Measurements from ENCODE around the gene A2M. TPM values are rescaled to one million over a fixed set of nuclear protein-coding genes. Genes with fewer than 3 reads are reported as not detected.
"Not testable (repeated sequence)": the region's sequence is repeated elsewhere in the genome, so short reads cannot be mapped to it uniquely, and the experiment has no call there.

Gene A2M
- total RNA-seq, result 14.0 and 180 TPM in 2 replicates

DNA sequence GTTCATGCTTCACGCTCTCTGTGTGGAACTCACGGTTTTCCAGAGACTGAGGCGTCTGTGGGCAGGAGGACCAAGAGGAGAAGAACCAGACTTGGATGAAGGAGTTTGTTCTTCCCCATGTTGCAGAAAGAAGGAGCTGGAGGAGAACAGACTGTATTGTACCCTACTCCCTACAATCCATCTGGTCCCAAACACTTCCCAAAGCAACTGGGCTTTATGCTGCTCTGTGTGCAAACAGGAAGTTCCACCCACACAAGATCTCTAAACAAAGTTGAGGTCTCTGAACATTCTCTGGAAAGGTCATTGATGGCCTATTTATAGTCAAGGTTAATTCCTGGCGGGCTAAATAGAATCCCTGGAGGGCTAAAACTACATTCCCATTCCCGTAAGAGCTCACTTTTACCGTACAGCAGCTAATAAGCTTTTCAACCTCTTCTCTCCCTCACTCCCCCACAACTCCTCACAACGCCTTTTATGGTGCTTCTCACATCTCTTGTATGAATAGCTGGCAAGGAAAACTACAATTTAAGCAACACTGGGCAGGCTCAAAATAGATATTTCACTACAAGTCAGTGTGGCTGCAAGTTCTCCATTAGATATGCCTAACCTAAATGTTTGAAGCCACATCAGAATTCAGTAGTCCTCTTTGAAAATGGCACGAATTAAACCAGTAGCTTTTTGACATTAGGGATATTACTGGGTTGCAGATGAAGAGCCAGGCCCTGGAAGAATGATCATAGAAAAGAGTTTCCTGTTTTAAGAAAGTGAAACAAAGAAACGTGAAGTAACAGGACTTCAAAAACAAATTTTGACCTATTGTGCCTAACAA is at the start of gene A2M:
A2M (minus strand) TSS at position 189 of the 829 bp plus-strand sequence; CDS start at position 119, 70 bp downstream.
- peak; percentile 83 for DNase-seq

- peak; percentile 97 for DNase-seq
These were observed 47.7 kb upstream of the A2M start for GRCh38 chr12:9163392-9163791.

GRCh38 chr12:9156119-9156518 is 40.4 kb upstream of the A2M start:
- no peak for DNase-seq

- no peak for DNase-seq
These were observed 33.7 kb upstream of the A2M start for GRCh38 chr12:9149372-9149771.

DNA sequence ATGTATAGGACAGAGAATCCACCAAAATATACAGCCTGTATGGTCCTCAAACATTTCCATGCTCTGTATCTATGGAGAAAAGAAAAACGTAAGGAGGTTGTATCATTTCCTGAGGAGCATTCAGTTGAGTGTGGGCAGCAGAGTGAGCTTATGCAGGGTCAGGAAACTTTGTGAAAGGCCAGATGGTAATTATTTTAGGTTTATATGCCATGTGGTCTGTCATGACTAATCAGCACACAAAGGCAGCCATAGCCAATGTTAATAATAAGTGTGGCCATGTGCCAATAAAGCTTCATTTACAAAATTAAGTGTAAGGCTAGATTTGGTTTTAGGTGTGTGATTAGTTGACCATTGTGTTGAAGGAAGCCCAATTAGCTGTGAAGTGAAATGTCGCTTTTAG is 33.2 kb upstream of the A2M start:
- DNase-seq, result peak; percentile 85

GRCh38 chr12:9147461-9147860 is 31.7 kb upstream of the A2M start:
- DNase-seq, result no peak

- DNase-seq, result no peak
These were observed 29.0 kb upstream of the A2M start for GRCh38 chr12:9144730-9145106.

- no peak for DNase-seq
These were observed 28.4 kb upstream of the A2M start for GRCh38 chr12:9143929-9144729.

- no peak for DNase-seq
These were observed 27.4 kb upstream of the A2M start for GRCh38 chr12:9143137-9143536.

- not testable (repeated sequence) for DNase-seq
These were observed 24.0 kb upstream of the A2M start for GRCh38 chr12:9139588-9140290.

GRCh38 chr12:9135903-9136310 is 20.2 kb upstream of the A2M start:
- DNase-seq, result no peak

- DNase-seq, result peak; percentile 61
These were observed 19.4 kb upstream of the A2M start for GRCh38 chr12:9134981-9135628.

GRCh38 chr12:9133216-9133916 is 17.6 kb upstream of the A2M start:
- DNase-seq, result no peak

- no peak for DNase-seq
These were observed 16.4 kb upstream of the A2M start for GRCh38 chr12:9132008-9132535.

- no peak for DNase-seq
These were observed 14.5 kb upstream of the A2M start for GRCh38 chr12:9130244-9130643.

GRCh38 chr12:9127936-9128663 is 12.4 kb upstream of the A2M start:
- no peak for DNase-seq

DNA sequence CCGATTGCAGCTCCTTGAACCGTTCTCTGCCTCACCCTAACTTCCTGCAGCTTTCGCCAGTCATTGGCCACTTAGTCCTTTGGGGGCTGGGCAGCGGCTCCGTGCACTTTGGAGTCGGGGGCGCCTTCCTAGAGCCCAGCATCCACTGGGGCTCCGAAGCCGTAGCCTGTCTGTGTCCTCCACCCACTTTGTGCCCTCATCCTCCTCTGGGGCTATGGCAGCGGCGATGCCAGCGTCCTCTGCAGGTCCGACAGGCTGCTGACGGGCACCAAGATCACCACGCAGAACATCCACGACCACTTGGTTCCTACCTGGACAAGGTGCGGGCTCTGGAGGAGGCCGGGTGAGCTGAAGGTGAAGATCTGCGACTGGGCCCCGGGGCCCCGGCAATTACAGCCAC is 11.8 kb upstream of the A2M start:
- DNase-seq, result no peak

DNA sequence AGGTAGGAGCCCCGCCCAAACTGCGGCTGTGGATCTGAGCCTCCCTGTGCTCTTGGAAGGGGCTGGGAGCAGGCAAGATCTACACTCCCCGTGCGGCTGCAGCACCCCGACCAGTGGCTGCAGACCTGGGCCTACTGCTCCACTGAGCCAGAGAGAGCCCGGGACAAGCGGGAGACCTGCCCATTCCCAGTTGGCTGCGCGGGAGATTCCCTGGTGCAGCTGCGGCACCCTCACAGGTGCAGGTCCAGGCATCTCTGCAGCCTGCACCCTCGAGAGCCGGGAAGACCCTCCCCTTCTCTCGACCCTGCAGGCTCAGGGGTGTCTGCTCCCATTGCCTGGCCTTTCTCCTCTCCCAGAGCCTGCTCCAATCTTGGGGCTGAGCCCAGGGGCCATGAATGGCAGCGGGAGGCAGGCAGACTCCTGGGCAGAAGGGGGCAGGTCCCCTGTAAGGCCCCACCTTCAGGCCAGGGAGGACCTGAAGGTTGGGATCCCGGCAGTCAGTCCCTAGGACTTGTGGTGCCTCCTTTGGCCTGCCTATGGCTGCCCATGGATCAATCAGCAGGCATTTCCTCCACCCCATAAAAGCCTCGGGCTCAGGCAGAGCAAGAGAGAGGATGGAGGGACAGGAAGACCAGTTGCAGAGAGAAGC is 8.8 kb upstream of the A2M start:
- no peak for DNase-seq

DNA sequence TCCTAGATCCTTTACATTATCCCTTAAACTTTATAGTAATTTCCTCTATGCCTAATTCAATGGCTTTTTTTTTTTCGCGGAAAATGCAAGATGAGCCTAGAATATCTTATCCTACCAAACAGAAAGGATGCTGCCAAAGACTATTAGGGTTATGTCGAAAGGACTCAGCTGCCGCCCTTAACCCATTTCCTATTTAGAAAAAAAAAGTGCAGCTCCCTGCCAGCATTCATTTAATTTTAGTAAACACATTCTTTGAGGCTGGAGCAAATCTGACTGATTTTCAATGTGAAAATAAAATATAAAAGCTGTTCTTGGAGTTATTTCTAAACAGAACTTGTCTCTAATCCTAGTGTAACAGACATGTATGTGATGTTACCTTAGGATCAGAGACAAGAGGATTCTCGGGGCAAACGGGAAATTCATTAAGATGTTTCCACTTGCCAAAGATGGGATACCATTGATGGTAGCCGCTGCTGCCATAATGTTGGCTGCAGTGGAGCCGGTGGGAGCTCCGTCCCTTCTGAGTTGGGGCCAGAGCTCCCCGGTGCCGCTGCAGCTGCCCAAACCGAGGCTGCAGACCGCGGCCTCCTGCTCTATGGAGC is 8.2 kb upstream of the A2M start:
- no peak for DNase-seq

- no peak for DNase-seq
These were observed 6.4 kb upstream of the A2M start for GRCh38 chr12:9122091-9122609.

Measured in dermis blood vessel endothelial cell (primary cell).